Activated naive CD4-positive, alpha-beta T cell treated with anti-CD3 and anti-CD28 coated beads, Interleukin-2, amount 50 U/mL, for 16 hours (primary cell): ENCODE results near the gene MAML3.

ENCODE experiments used
- DNase-seq: peaks from one replicate; pipeline ENCODE4 v3.0.0-alpha.2; 2020

The MAML3 gene

DNA sequence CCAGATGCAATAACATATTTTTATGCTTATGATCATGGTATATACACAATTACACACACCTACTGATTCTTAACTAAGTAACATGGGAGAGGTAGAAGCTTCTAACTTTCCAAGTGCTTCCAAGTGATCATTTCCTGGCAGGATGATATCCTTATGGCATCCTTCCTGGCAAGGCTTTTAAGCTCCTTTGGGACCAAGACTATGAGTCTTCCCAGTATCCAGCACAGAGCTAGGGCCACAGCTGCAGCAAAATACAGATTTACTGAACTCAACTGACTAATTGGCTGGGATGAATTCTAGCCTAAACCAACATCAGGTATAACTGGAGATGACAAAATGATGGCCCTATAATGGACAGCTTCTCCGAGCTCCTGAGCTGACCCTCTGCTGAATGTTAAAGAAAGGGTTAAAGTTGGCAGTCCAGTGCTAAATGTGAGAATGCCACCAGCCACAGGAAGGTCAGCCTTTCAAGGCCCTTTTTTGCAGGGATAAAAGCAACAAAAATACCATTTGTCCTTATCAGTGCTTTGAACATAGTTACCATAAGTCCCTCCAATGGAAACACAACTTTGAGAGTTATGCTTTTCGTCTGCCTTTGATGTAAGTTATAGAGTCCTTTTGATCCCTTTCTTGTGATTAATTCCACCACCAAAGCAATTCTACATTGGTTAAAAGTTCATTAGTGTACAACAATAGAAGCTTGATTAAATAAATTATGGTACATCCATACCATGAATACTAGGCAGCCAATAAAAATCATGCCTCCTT lies 415.0 kb downstream of the MAML3 start:
- DNase-seq: no peak

DNA sequence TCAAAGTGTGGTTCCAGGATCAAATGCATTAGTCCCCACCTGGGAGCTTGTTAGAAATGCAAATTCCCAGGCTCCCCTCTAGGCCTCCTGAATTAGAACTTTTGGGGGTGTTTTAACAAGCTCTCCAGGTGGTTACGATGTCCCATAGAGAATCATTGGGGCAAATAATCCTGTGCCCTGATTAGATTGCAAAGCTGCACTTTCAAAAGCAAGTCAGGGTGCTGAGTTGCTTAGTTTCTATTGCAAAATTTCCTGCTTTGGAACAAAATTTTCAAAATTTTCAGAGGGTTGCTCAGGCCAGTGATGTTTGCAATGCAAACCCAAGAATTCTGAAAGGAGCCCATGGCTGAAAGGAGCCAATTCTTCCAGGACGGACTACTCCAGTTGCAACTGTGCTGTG lies 417.3 kb downstream of the MAML3 start:
- DNase-seq: no peak

DNA sequence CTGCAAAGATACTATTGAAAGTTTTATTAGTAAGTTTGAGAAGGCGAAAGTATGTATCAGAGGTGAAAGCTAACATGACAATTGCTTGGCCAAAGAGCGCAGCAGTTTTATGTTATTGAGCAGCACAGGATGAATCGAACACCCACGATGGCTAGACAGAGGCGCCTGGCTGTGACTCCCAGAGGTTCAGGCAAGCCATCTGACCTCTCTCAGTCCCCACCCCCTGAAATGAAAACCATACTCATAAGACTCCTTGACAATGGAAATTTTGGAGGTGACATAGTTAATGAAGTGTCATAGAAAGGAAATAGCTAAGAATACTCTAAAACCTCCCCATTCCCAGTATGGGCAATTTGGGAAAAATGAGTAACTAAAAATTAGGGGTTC lies 417.7 kb downstream of the MAML3 start:
- DNase-seq: no peak

DNA sequence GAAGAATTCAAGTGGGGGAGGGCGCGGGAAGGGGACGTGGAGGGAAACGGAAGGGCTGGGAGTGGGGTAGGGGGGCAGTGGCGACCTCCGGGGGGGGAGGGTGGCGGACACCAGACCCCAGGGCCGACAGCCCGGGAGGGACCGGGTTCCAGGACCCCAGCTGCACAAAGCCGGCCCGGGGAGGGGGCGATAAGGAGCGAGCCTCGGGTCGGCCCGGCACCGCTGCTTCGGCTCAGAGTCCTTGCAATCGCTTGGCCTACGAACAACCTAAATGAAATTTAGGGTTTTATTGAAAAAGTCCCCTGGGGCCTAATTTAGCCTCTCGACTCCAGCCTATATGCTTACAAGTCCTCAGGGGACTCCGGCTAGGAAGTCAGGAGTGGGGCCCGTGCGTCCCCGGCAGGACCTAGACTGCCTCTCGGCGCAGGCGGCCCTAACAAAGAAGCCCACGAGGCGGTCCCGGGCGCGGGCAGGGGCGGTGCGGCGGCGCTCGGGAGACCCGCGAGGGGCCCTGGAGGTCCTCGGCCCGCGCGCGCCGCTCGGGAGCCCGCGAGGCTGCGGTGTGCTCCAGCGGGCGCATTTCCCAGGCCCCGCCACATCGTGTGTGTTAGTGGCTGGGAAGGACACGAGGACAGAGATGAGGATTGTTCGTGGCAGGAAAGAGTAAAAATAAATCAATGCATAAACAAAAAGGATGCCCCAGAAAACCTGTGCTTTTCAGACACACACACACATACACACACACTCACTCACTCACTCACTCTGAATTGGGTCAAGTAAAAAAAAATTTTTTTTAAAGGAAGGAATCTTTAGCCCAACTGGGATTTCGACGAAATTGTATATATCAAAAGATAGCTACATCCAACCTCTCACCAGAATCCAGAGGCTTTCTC lies 418.4 kb downstream of the MAML3 start:
- DNase-seq: no peak

DNA sequence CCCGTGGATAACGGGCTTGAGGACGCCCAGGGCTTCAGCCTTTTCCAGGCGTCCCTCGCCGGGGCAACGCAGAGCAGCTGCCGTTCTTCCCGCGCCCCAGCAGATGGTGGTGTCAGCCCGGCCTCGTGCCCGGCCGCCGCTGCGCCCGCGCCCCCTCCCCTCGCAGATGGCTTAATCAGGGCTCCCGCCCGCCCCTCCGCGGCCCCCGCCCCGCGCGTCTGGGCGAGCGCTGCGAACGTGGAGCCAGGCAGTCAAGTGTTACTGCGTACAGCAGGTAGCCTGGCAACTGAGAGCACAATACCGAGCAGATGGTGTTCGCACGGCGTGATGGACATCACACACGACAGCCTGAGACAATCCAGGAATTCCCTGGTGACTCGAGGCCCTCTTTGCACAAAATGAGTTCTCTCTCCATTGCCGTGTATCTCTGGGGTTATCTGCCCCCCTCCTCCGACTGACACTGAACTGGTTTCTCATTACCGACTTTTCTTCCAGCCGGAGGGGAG lies 419.1 kb downstream of the MAML3 start:
- peak; percentile 63 for DNase-seq

DNA sequence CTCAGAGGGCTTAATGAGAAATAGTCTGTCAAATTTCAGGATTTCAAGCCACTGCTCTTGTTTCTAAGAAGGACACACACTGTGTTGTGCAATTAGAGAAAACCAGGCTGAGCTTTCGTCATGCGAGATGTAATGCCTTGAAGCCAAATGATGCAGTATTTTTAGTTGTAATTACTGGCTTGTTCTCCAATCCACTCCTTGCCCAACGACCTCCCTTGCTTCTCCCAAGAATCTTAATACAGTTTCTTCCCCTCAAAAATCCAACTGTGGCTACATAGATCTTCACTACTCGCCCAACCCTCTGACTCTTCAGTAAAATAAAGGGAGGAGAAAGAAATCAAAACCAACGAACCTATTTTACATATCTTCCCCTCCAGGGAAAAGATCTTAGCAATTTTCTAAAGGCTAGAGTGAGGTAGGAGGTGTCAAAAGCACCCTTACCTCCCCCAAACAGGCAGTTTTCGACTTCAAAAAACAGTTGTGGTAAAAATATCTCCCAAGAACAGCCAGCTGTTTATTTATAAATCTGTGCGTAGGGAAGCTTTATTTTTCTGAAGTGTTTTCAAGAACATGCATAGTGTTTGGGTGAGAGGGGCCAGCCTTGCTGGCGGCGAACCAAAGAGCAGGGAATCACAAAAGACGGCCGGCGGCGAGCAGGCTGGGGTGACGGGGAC lies 419.6 kb downstream of the MAML3 start:
- no peak for DNase-seq

DNA sequence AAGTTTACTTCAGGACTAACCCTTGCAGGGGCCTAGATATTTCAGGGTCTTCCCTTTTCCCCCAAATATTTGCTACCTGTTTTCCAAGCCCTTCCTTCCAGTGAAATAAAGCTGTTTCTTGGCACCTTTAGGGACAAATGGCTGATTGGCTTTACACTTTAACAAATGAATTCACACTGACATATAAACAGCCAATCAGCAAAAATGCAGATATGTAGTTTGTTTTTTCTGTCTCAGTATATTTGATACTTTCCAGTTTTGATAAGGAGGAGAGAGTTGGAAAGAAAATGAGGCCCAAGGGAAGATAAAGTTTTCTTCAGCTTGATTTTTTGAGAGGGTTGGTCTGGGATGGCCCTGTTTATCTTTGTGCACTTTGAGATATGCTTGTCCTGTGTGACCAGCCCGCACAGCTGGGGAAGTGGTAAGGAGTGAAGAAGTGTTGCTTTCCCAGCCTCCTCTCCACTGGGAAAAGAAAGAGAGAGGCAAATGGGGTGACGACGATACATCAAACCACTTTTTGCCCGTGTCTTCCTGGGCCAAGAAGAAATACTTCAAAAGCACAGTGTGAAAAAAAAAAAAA lies 420.9 kb downstream of the MAML3 start:
- no peak for DNase-seq

DNA sequence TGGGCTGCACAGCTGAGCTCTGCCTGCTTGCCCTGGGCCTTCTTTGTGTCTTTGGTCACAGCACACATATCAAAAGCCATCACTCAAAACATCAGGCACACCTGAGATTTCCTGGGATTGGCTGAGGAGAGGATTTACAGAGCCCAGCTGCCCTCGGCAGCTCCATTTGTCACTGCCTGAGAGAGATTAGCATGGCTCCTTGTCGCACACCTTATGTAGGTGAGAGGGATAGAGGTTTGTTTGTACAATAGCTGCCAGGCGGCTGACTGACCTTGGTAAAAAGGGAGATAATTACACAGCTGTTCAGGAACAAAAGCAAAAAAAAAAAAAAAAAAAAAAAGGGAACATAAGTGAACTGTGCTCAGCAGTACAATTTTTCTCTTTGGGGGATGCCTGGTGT lies 425.1 kb downstream of the MAML3 start:
- DNase-seq: no peak

DNA sequence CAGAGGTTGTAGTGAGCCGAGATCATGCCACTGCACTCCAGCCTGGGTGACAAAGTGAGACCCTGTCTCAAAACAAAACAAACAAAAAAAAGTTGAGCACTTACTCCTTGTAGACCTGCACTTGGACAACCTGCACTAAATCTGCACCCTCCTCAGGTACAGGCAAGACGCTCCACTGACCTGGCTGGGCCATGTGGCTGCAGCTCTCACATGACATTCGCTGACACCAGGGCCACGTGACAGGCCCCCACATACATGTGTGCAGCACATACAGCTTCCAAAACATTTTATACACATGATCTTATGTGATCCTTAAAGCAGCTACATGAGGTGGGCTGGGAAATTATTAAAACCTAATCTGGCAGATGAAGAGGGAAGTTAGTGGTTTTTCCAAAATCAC lies 425.8 kb downstream of the MAML3 start:
- no peak for DNase-seq

DNA sequence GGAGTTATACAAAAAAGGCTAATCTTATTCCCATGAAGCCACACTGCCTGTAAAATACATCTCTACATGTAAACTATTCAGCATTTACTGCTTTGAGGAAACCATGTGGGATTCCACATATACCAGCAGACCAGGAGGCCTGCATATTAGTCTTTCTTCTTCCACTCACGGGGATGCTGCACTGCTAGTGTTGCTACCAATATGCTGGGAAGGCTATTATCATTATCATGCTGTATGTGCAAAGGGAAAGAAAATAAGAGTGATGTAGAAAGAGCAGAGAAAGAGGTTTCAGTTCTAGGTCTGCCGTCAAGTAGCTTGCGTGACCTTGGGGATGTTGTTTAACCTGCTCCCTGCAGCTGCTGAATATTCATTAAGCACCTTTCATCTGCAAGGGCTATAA lies 427.4 kb downstream of the MAML3 start:
- no peak for DNase-seq

DNA sequence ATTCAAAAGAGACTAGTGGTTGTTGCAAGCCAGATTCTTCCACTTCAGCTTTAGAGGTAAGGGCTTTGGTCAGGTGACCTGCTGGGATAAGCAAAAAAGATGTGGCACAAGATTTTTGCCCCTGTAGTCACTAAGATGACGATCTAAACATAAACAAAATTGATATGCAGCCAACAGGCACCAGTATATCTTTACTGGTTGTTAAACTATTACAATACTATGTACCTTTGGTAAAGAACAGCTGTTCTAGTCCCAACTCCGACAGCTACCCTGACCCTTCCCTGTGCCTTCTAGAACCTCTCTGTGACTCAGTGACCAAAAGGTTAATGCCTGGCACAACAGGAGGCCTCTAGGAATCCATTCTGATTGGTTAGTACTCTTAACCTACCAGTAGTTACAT lies 428.7 kb downstream of the MAML3 start:
- DNase-seq: no peak

DNA sequence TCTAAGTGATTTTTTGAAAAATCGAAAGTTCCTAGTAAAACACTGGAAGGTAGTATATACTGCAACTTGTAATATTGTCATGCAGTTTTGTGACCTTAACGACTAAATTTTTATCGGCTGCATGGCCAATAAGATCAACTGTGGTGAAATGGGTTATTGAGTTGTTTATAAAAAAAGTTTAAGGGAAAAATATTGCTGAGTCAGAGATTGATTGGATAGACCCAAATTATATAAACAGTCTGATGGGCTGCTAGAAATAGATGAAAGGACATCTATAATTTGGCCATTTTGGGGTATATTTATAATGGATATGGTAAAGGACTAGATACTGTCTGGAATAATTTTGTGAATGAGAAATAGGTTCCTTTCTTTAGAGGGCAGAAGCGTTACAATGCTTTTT lies 432.2 kb downstream of the MAML3 start:
- DNase-seq: no peak

DNA sequence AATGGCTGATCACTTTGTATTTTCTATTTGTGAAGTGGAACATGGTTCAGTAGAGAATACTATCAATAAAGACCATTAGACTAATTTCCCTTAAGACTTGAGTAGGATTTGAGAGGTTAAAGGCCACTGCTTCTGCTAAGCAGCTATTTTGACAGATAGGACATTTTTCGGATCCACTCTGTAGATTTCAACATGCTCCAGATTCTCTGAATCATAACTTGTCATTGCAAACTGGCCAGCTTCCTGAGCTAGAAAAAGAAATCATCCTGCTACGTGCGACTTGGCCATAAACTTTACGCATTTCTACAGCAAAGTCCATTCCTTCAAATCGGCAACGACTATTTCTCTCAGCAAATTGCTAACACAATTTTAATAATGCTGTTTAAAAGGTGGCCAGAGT lies 433.2 kb downstream of the MAML3 start:
- no peak for DNase-seq

DNA sequence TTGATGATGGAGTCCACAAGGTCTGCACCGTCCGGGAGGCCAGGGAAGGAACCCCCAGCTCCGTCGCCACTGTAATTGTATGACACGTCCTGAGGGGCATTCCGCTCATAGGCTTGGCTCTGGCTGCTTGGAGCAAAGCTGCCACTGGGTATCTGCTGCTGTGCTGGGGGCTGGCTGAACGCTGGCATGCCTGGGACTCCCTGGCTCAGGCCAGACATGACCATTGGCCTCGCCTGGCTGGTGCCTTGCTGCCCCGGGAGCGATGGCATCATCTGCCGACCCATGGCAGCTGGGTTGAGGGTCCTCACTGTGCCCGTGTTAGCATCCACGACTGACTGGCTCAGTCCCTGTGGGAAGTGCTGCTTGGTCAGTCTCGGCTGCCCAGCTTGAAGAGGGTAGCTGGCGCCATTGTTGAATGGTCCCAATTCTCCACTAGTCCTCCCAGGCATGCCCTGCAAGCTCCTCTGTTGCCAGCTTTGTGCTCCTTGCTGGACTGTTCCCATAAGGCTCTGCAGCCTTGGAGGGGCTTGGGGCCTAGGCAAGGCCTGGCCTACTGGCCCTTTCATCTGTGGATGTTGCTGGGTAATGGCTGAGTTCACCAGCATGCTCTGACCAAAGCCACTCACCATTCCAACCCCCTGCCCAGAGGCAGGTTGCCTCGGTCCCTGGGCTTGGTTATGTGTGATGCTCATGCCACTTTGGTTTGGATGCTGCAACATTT lies 434.4 kb downstream of the MAML3 start:
- no peak for DNase-seq

DNA sequence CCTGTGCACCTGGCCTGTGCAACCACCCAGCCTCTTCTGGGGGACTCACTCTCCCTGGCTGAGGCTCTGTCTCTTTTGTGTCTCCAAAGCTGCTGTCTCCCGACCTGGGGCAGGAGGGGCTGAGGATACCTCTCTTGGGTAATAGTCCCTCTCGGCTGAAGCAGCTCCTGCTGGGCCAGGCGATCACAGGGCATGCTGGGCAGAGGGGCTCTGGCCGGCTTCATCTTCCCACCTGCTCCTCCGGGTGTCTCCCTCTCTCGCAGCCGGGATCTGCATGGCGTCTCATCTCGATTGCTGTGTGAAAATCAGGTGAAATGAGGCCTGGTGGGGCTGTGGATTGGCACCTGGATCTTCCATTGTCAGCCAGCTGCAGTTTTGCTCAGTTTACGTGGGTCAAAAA lies 435.2 kb downstream of the MAML3 start:
- no peak for DNase-seq

DNA sequence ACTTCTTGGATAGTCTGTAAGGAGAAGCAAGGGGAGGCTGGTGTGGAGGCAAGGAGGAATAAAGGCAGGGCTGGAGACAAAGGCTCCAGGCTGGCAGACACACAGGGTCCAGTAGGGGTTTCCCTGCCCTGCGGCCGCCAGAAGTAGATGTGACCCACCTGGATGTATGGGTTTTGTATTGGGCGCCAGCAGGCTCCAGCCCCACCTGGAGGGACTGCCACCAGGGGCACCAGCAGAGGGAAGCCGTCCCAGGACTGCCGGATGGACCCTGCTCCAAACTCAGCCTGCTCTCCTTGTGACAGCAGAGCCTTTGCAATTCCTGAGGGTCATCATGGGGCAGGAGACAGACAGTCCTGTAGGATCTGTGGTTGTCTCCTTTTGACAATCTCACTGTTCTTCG lies 435.6 kb downstream of the MAML3 start:
- no peak for DNase-seq

DNA sequence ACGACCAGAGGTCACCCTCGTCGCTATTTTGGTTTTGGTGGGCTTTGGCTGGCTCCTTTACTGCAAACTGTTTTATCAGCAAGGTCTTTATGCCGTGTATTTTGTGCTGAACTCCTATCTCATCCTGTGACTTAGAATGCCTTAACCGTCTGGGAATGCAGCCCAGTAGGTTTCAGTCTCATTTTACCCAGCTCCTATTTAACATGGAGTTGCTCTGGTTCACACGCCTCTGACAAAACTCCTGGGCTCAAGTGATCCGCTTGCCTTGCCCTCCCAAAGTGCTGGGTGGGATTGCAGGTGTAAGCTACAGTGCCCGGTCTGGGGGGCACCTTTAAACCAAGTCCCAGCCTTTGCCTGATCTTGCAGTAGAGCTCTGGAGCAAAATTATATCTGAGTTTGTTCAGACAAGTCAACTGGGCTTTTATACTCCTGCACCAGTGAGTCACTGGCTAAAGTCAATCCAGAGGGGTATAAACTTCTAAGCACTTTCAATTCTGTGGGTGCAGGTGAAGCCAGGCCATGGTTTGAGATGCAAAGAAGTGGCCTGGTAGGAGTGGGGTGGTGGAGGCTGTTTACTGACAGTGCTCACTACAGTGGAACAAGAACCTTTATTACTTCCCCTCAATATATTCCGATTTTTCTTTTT lies 438.1 kb downstream of the MAML3 start:
- DNase-seq: no peak

DNA sequence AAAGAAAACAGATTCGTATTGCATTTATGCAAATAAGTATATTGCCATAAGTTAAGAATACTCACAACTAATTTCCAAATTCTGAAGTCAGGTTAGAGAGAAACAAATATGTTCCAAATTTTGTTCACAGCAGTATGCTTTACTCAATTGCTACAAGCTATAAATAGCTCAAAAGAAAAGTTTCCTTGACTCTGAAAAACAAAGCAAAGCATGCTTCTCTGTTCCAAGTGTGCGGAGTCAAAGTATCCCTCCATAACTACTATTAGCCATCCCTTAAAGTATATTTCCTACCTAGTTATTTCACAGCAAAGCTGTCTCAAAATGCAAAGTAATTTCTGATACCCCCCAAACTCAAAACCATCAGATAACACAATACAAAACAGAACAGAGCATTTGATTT lies 441.1 kb downstream of the MAML3 start:
- DNase-seq: no peak

DNA sequence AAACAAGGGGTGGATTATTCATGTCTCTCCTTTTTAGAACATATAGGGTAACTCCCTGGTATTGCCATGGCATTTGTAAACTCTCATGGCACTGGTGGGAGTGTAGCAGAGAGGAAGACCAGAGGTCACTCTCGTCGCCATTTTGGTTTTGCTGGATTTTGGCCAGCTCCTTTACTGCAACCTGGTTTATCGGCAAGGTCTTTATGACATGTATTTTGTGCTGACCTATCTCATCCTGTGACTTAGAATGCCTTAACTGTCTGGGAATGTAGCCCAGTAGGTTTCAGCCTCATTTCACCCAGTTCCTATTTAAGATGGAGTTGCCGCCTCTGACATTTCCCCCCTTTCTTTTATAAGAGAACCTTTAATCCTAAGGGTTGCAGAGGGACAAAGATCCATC lies 442.5 kb downstream of the MAML3 start:
- DNase-seq: no peak

DNA sequence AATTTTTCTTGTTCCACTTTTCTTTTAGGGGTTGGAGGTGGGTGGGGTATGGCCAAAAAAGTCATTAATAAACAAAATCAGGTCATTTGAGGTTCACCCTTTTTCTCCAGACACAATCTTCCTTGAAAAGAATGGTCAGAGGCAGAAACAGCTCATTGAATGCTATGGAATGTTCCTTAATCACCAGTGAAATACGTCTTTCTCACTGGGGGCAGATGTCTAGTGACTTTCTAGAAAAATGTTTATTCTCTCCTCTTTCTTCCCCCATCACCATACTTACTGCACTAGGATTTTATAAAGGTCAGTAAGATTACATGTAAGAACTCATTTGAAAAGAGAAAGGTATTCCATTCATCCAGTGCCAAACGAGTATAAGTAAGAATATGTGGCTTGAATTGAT lies 443.9 kb downstream of the MAML3 start:
- no peak for DNase-seq

DNA sequence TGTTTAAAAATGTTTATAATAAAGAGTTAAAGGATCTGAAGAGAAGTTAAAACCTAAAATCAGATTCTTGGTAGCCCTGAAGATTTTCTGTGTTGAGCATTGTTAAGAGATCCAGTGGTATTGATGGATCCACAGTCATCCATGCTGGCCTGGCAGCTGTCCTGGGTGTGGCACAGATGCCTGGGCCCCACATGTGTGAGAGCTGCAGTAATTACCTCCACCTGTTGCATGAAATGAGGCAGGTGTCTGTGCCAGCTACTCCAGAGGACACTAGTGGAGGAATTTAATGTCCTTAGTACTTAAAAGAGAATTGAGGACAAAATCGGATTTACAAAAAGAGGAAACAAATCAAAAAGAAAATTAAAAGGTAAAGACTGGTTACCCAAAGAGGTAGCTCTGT lies 444.3 kb downstream of the MAML3 start:
- DNase-seq: no peak

DNA sequence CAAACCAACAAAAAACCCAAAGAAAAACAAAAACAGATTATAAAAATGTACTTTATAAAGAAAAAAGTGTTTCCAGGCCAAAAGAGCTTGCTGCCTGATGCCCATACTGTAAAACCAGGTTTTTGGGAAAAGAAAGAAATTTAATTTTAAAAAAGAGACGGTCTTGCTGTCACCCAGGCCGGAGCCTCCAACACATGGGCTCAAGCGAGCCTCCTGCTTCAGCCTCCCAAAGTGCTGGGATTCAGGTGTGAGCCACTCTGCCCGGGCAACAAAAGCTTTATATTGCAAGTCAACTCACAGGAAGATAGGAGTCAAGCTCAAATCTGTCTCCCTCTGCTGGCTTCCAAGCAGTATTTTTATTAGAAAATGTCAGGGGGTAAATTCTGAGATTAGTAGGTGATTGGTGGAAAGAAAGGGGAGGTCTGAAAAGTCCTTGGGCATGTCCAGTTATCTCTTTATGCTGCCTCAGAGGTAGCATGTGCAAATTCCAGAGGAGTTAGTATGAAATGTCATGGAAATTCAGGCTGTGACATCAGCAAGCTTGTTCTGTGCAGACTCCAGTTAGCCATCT lies 449.0 kb downstream of the MAML3 start:
- no peak for DNase-seq
